HG03469 (cell line): Measurements from ENCODE around the gene CTSZ.
"Not testable (repeated sequence)": the region's sequence is repeated elsewhere in the genome, so short reads cannot be mapped to it uniquely, and the experiment has no call there.

Experiments
- ATAC-seq: cut with Tn5 transposase; IDR thresholded peaks from one replicate; pipeline ENCODE4 v1.9.1; 2021; ENCODE audit warnings: mild to moderate bottlenecking, moderate library complexity, moderate number of reproducible peaks; ENCODE audit not compliant: unreplicated experiment

Gene CTSZ

DNA sequence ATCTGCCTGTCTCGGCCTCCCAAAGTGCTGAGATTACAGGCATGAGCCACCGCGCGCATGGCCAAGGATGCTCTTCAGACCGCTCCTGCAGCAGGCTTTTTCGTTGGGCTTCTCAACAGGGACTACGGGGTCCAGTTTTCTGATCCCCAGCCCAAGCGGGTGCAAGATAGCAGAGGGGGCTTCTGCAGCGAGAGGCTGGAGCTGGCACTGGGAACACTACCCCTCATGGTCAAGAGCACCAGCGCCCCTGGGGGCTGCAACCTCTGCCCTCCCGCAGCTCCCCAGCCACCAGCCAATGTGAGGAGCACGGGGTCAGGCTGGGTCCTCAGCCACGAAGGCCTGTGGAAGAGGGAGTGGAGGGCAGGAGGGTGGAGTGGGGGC is 6.0 kb downstream of the CTSZ start:
- ATAC-seq: no peak

GRCh38 chr20:59000326-59000725 is 6.7 kb downstream of the CTSZ start:
- ATAC-seq: no peak

GRCh38 chr20:58998656-58999055 is 8.4 kb downstream of the CTSZ start:
- no peak for ATAC-seq

DNA sequence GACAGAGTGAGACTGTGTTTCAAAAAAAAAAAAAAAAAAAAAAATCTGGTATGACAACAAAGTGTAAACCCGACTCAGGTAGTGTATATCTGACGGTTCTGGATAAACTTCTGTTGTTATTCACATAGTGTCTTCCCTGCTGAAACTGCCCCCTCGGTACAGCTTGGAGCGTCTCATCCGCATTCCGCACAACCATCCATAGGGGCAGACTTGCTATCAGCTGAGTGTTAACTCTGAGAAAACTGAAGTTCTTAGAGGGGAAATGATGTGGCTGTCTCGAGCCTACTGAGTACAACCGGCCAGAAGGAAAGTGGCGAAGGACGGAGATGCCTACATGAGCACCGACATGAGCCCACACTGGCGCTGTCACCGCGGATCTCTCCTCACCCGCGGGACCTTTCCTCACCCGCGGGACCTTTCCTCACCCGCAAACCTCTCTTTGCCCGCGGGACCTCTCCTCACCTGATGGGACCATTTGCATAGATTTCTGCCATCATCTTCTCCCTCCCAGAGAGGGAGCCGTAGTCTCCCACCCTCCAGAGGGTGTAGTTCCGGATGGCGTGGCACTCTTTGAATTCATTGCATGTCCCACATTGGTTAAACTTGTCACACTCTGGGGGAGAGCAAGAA is 9.8 kb downstream of the CTSZ start:
- no peak for ATAC-seq

GRCh38 chr20:58996226-58996611 is 10.8 kb downstream of the CTSZ start:
- no peak for ATAC-seq

GRCh38 chr20:58995461-58996225 is 11.4 kb downstream of the CTSZ start:
- ATAC-seq: no peak

DNA sequence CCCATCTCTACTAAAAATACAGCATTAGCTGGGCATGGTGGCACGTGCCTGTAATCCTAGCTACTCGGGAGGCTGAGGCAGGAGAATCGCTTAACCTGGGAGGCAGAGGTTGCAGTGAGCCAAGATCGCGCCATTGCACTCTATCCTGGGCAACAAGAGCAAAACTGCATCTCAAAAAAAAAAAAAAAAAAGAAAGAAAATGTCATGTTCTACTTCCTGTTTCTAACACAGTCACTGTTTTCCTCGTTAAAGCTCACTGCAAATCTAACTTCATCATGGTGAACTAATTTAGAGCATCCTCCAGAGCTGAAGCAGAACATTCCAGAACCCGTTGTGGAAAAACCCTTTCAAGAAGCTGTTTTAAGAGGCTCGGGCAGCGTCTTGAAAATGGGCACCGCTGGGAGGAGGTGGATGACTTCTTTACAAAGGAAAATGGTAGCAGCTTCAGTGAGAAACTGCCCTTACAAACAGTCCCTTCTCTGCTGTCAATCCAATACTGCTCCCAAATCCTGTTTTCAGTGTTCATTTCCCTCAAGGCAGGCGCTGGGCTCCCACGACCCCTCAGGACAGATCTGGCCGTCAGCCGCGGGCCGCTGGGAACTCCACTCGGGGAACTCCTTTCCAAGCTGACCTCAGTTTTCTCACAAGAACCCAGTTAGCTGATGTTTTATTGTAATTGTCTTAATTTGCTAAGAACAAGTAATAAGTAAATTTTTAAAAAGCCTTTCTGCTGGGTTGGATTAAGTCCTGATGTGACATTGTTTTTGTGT is 12.5 kb downstream of the CTSZ start:
- no peak for ATAC-seq

GRCh38 chr20:58993332-58994248 is 13.5 kb downstream of the CTSZ start:
- no peak for ATAC-seq

DNA sequence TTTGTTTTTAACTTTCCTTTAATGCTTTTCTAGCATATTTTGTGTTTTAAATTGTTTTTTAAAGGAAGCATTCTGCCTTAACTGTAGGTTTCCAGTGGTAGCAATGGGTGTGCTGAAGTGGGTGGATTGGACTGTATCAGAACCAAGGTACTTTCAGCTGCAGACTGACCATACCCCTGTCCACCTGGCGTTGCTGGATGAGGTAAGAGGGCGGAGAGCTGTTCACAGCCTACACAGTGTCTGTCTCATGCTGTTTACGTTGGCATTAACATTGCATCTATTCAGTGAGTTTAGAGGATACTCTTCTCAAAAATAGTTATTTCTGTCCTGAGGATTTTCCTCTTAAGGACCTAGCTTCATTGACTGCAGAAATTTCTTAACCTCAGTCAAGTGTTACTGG is 14.1 kb downstream of the CTSZ start:
- ATAC-seq: no peak

- no peak for ATAC-seq
Observed at GRCh38 chr20:58991715-58992114, 15.3 kb downstream of the CTSZ start.

- ATAC-seq: no peak
Observed at GRCh38 chr20:58990651-58991445, 16.2 kb downstream of the CTSZ start.

DNA sequence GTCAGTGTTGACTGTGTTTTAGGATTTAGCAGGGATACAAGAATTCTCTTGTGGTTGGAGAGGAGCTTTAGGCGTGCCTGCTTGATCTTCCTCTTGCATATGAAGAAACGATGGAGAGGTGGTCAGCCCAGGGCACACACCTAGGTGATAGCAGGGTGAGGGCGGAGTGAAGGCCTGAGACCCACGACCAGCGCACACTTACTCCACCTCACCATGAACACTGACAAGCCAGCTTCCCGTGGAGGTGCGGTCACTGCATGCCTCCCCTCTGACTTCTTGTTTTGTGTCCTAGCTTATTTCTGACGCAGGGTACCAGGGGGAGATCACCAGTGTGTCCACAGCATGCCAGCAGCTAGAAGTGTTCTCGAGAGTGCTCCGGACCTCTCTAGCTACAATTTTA is 17.9 kb downstream of the CTSZ start:
- ATAC-seq: no peak

GRCh38 chr20:58988565-58988882 is 18.5 kb downstream of the CTSZ start:
- no peak for ATAC-seq

DNA sequence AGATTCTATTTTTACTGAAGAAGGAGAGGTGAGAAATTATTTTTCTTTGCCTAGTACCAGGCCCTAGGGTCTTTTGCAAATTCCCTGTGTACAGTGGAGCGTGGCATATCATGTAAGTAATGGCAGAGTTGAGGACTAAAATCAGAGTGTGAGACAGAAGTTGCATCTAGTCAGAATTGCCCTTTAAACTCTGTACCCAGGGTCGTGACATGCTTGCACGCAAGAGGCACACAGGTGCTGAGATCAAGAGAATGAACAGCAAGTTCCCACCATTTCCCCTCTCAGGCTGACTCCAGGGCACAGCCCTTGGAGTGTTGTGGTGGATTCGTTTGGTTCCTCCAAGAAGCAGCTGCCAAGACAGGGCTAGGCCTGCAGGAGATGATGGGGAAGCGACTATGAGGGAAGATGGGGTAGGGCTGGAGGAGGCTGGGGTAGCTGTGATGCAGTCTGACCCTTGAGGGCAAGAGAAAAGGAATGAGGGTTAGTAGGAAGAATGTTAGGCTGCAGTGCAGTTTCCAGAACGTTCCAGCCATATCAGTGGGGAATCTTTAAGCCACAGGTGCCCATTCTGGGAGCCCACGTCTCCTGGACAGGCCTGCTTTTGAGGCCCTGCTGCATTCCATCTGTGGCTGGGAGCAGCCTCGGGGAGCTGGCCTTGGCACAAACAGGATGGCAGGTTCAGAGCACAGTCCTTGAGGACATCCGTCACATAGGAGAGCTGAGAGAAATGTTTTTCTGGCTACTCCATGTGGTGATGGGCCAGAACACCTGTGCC is 19.1 kb downstream of the CTSZ start:
- no peak for ATAC-seq

DNA sequence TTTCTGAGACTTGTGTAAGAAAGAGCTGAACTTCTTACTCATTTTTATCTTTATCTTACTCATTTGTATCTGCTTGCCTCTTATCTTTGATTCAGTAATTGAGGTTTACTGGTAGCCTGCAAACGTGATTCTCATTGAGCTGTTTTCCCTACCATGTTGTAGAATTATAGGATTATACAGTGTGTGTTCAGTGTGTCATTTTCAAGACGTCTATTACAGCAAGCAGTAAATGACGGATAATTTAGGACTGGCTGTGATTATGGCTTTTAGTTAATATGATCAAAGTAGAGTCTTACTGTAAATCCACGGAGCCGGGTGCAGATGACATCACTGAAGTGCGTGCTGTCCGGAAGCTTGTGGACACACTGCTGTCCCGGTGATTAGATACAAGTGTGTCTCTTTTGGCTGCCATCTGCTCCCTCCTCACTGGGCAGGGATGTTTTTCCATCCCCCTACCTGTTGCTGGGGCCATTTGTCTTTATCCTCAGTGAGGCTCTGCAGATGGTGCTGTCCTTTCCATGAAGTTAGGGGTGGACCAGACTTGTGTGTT is 20.0 kb downstream of the CTSZ start:
- ATAC-seq: no peak

DNA sequence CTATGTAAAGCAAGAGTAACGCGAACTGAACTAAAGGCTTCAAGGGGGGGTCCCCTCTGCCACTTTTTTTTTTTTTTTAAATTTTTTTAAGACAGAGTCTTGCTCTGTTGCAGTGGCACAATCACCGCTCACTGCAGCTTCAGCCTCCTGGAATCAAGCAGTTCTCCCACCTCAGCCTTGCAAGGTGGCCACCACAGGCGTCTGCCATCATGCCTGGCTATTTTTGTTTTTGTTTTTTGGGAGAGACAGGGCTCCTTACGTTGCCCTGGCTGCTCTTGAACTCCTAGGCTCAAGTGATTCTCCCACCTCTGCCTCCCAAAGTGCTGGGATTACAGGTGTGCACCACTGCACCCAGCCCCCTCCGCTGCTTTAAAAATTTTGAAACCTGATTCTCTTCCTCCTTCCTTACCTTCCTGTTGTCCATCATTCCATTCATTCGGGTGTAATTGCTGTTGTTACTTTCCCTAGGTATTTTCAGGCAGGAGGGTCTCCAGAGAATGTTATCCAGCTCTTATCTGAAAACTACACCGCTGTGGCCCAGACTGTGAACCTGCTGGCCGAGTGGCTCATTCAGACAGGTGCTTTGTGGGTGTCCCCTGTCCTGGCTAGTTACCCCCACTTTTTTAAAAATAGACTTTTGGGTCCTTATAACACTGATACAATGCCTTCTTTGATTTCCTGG is 20.6 kb downstream of the CTSZ start:
- ATAC-seq: no peak

DNA sequence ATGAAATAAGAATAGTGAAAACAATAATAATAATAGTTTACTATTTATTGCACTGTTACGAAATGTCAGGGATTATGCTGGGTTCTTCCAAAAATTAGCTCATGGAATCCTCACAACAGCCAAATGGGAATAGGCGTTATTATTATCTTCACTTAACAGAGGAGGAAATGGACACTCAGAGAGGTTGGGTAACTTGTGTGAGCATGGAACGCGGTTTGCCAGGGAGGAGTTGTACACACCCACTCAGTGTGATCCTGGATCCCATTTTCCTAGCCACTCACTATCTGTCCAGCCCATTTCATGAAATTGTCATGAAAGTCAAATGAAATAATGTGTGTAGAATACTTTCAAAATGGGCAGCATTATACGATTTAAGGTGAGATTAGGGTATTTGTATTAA is 21.4 kb downstream of the CTSZ start:
- no peak for ATAC-seq

- ATAC-seq: no peak
Observed at GRCh38 chr20:58984691-58985090, 22.4 kb downstream of the CTSZ start.

- not testable (repeated sequence) for ATAC-seq
Observed at GRCh38 chr20:58983115-58983468, 24.0 kb downstream of the CTSZ start.
